ENCODE results near the gene FRS3. TPM values are rescaled to one million over a fixed set of nuclear protein-coding genes. Genes with fewer than 3 reads are reported as not detected.

The FRS3 gene
- total RNA-seq, 1 experiment from 2014 or later, result 5.9 TPM

- Histone ChIP-seq H3K79me2 (ENCODE audit: insufficient read depth, low read length) (peaks cover 30% of the 10 kb centered on the region), H3K9me2 (ENCODE audit: insufficient read depth) (no peaks in the 10 kb centered on the region), H3K4me3 (replicated peaks in 1 of 2; ENCODE audit: low read depth in 1 of 2, low read length in 2 of 2) (peak within 1 kb of the TSS; percentile 67 to 98), H3K27me3 (ENCODE audit: insufficient read depth, low read length) (no peaks in the 10 kb centered on the region), H4K20me1 (ENCODE audit: insufficient read depth) (no peaks in the 10 kb centered on the region), H3K9ac (ENCODE audit: low read length) (peak within 1 kb of the TSS; percentile 98), H3K4me2 (ENCODE audit: low read length) (peak within 1 kb of the TSS; percentile 87), H3K27ac (ENCODE audit: low read depth, low read length) (peak within 1 kb of the TSS; percentile 84), H3K9me3 (ENCODE audit: control insufficient read depth in 1 of 2, insufficient read depth in 1 of 2, low read depth in 1 of 2, low read length in 2 of 2) (no peaks in the 10 kb centered on the region), H3K4me1 (ENCODE audit: control insufficient read depth in 1 of 2, insufficient read depth in 2 of 2, low read length in 2 of 2) (peaks cover 5 to 16% of the 10 kb centered on the region in 2 experiments; a peak in 2 of 4 replicates), H3K36me3 (ENCODE audit: control insufficient read depth in 1 of 2, insufficient read depth in 2 of 2, low read length in 2 of 2) (peaks cover 22 to 26% of the 10 kb centered on the region in 2 experiments), H2AFZ (ENCODE audit: low read depth, low read length, poor library complexity, severe bottlenecking) (no peak within 1 kb of the TSS)
- ChIA-PET POLR2A (interaction anchor here (0.7 to 2.6 kb wide), 4 partner anchors 17 to 263 kb away, joined by 4 to 10 read pairs (median 6); partner anchors contain the start of genes BYSL, MED20 and TAF8), CTCF (interaction anchor here (0.6 to 3.3 kb wide), 17 partner anchors 9 to 1111 kb away, joined by 3 to 31 read pairs (median 4); partner anchors contain the start of genes BYSL, CCND3, MED20 and TAF8), RAD21 (ENCODE audit: low non-redundant PET in 1 of 2, low total read pairs in 2 of 2, uncharacterized antibody in 2 of 2, unreplicated experiment in 2 of 2) (interaction anchor here in 1 of 2 experiments (0.6 to 0.9 kb wide), 2 partner anchors 134 to 248 kb away, joined by 3 read pairs; partner anchors contain the start of genes BYSL and MED20)
- TF ChIP-seq YY1 (IDR thresholded peaks at IDR 0.05; ENCODE audit: extremely low read depth, insufficient replicate concordance, low read depth, low read length) (peak; percentile 94), POLR2A (IDR thresholded peaks at IDR 0.05; ENCODE audit: borderline replicate concordance, extremely low read depth, insufficient read depth, insufficient read length) (peak; percentile 92), POLR2AphosphoS5 (IDR thresholded peaks at IDR 0.05; ENCODE audit: low read depth, low read length) (peak; percentile 94), FOSL1 (IDR thresholded peaks at IDR 0.05; ENCODE audit: low read depth) (no peak), EGR1 (IDR thresholded peaks at IDR 0.05; ENCODE audit: low read depth) (no peak), ZFX (IDR thresholded peaks at IDR 0.05) (peak; percentile 66), EZH2phosphoT487 (IDR thresholded peaks at IDR 0.05; ENCODE audit: borderline replicate concordance) (no peak), EZH2 (IDR thresholded peaks at IDR 0.05) (no peak)
- TF ChIP-seq, protein P1, sequence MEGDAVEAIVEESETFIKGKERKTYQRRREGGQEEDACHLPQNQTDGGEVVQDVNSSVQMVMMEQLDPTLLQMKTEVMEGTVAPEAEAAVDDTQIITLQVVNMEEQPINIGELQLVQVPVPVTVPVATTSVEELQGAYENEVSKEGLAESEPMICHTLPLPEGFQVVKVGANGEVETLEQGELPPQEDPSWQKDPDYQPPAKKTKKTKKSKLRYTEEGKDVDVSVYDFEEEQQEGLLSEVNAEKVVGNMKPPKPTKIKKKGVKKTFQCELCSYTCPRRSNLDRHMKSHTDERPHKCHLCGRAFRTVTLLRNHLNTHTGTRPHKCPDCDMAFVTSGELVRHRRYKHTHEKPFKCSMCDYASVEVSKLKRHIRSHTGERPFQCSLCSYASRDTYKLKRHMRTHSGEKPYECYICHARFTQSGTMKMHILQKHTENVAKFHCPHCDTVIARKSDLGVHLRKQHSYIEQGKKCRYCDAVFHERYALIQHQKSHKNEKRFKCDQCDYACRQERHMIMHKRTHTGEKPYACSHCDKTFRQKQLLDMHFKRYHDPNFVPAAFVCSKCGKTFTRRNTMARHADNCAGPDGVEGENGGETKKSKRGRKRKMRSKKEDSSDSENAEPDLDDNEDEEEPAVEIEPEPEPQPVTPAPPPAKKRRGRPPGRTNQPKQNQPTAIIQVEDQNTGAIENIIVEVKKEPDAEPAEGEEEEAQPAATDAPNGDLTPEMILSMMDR (IDR thresholded peaks at IDR 0.05 in 2 of 3, conservative IDR thresholded peaks at IDR 0.05 in 1 of 3; ENCODE audit: borderline replicate concordance in 1 of 3, insufficient read depth in 1 of 3, low read depth in 2 of 3, low read length in 2 of 3), result peak in 2 of 3 experiments; percentile 67 to 80; a peak in 4 of 6 replicates
- ATAC-seq, result peak; percentile 82
- peak; percentile 88 for DNase-seq (ENCODE audit: low read depth, low spot score)
- intact Hi-C loops (cut with micrococcal nuclease), result loop anchor here (1.0 to 10.0 kb wide), 4 partner anchors 134 to 427 kb away; partner anchors contain the start of genes BYSL, MED20 and MRPS10
- no TSS peak for BruUV-seq (replicated peaks)
These were observed 7.7 kb upstream of the FRS3 start, which contains the start of gene TOMM6 for GRCh38 chr6:41787219-41787917. TSS of gene TOMM6 (plus strand) at chr6:41787694. CDS start at chr6:41787698, 4 bp downstream.
